CD14-positive monocyte (primary cell): ENCODE data around the gene TMEM54. TPM values are rescaled to one million over a fixed set of nuclear protein-coding genes. Genes with fewer than 3 reads are reported as not detected.

Experiments
- DNase-seq, 3 donors: peaks; one replicate each; pipeline ENCODE4 v3.0.0-alpha.2; 2011 to 2022
- H2AFZ ChIP-seq: 2 replicates; pipeline ENCODE4 v1.6.0; 2012; ENCODE audit warnings: mild to moderate bottlenecking, low read depth, low read length, inconsistent platforms; ENCODE audit not compliant: insufficient read depth, poor library complexity, severe bottlenecking
- H3K27ac ChIP-seq, 2 donors: 1 replicate in 1 of 2; 2 replicates in 1 of 2; pipeline ENCODE4 v1.5.1; 2012 to 2013; ENCODE audit warnings: low read length in 2 of 2, control low read depth in 1 of 2, inconsistent platforms in 1 of 2, low read depth in 1 of 2, mild to moderate bottlenecking in 1 of 2
- H3K27me3 ChIP-seq, 2 donors: one replicate each; pipeline versions ENCODE4 v1.6.0 to v1.6.1; 2011 to 2013; ENCODE audit warnings: low read length in 2 of 2; ENCODE audit not compliant: control insufficient read depth in 2 of 2, insufficient read depth in 2 of 2
- H3K36me3 ChIP-seq, 2 donors: replicated peaks in 1 of 2; 1 replicate in 1 of 2; 2 replicates in 1 of 2; pipeline versions ENCODE4 v1.5.1 to v1.6.1; 2012 to 2013; ENCODE audit warnings: low read length in 2 of 2, control low read depth in 1 of 2, inconsistent platforms in 1 of 2, mild to moderate bottlenecking in 1 of 2; ENCODE audit not compliant: insufficient read depth in 2 of 2, control insufficient read depth in 1 of 2
- H3K4me1 ChIP-seq, 2 donors: 1 replicate in 1 of 2; 2 replicates in 1 of 2; pipeline versions ENCODE4 v1.5.1 to v1.6.1; 2012 to 2013; ENCODE audit warnings: low read length in 2 of 2, control low read depth in 1 of 2, inconsistent platforms in 1 of 2, mild to moderate bottlenecking in 1 of 2, moderate library complexity in 1 of 2; ENCODE audit not compliant: insufficient read depth in 2 of 2, control insufficient read depth in 1 of 2
- H3K4me2 ChIP-seq: replicated peaks from 2 replicates; pipeline ENCODE3; 2012; ENCODE audit warnings: low read length, moderate library complexity, mild to moderate bottlenecking; ENCODE audit not compliant: poor library complexity, severe bottlenecking; ENCODE audit errors: extremely low read depth
- H3K4me3 ChIP-seq, 3 experiments: fragments of 200-600 bp in 1 of 3; sonication (generic) in 1 of 3; replicated peaks in 1 of 3; 1 replicate in 2 of 3; 2 replicates in 1 of 3; pipeline ENCODE4 v1.5.1; 2011 to 2013; ENCODE audit warnings: low read length in 3 of 3, mild to moderate bottlenecking in 3 of 3, control low read depth in 2 of 3, low read depth in 2 of 3, inconsistent platforms in 1 of 3, moderate library complexity in 1 of 3
- H3K79me2 ChIP-seq: 2 replicates; pipeline ENCODE4 v1.6.0; 2012; ENCODE audit warnings: mild to moderate bottlenecking, control low read depth, inconsistent platforms, low read length, moderate library complexity; ENCODE audit not compliant: insufficient read depth
- H3K9ac ChIP-seq: 2 replicates; pipeline ENCODE4 v1.6.0; 2017; ENCODE audit warnings: low read length, mild to moderate bottlenecking; ENCODE audit not compliant: insufficient read depth, poor library complexity, severe bottlenecking
- H3K9me3 ChIP-seq, 2 donors: replicated peaks in 1 of 2; 1 replicate in 1 of 2; 2 replicates in 1 of 2; pipeline versions ENCODE4 v1.5.1 to v1.6.1; 2012 to 2013; ENCODE audit warnings: low read length in 2 of 2, control low read depth in 1 of 2; ENCODE audit not compliant: control insufficient read depth in 1 of 2, insufficient read depth in 1 of 2
- H4K20me1 ChIP-seq: 2 replicates; pipeline ENCODE4 v1.6.0; 2012; ENCODE audit warnings: mild to moderate bottlenecking, low read length, control low read depth, moderate library complexity; ENCODE audit not compliant: insufficient read depth
- H3K27ac Mint-ChIP-seq, 7 donors: one replicate each; pipeline ENCODE4 v1.8.0; 2020; ENCODE audit warnings: mild to moderate bottlenecking in 7 of 7, mixed read lengths in 7 of 7, moderate library complexity in 6 of 7, inconsistent platforms in 2 of 7
- H3K27me3 Mint-ChIP-seq, 3 donors: one replicate each; pipeline ENCODE4 v1.8.0; 2021 to 2022; ENCODE audit warnings: low read depth in 3 of 3, mild to moderate bottlenecking in 3 of 3, mixed read lengths in 3 of 3, moderate library complexity in 3 of 3, inconsistent platforms in 1 of 3
- H3K36me3 Mint-ChIP-seq, 2 donors: one replicate each; pipeline ENCODE4 v1.8.0; 2020; ENCODE audit warnings: mixed read lengths in 2 of 2, inconsistent platforms in 1 of 2, mild to moderate bottlenecking in 1 of 2
- H3K4me1 Mint-ChIP-seq: one replicate; pipeline ENCODE4 v1.8.0; 2020; ENCODE audit warnings: mild to moderate bottlenecking, mixed read lengths
- H3K4me3 Mint-ChIP-seq, 2 donors: one replicate each; pipeline ENCODE4 v1.8.0; 2020; ENCODE audit warnings: mild to moderate bottlenecking in 2 of 2, mixed read lengths in 2 of 2, moderate library complexity in 1 of 2
- H3K9me3 Mint-ChIP-seq, 7 donors: one replicate each; pipeline ENCODE4 v1.8.0; 2020 to 2022; ENCODE audit warnings: mixed read lengths in 7 of 7, mild to moderate bottlenecking in 6 of 7, moderate library complexity in 6 of 7, inconsistent platforms in 2 of 7
- CTCF ChIP-seq: fragments of 200-600 bp; IDR thresholded peaks from one replicate; pipeline ENCODE4 v1.8.0; 2022; ENCODE audit warnings: antibody characterized with exemption, mild to moderate bottlenecking
- WGBS: methylation state at CpG from one replicate; pipeline ENCODE4 v1.1.5; 2013; ENCODE audit warnings: missing lambda C conversion rate; ENCODE audit not compliant: insufficient coverage; 5-methylcytosine and 5-hydroxymethylcytosine counted together
- intact Hi-C, 2 donors: fragments of 100-400 bp; cut with micrococcal nuclease; formaldehyde crosslinking; loops; one replicate each; pipeline versions ENCODE4 v1.15.0 to v1.15.1; 2023
- polyA plus RNA-seq, 3 donors: library from polyadenylated mRNA; depleted of rRNA in 1 of 3; unstranded in 2 of 3; stranded (reverse) in 1 of 3; fragments of 300-500 nt in 2 of 3; fragments of >200 nt in 1 of 3; fragmentation: Illumina TruSeq in 2 of 3; gene quantifications; 1 replicate in 2 of 3; 2 replicates in 1 of 3; pipeline ENCODE4 v1.2.3, GENCODE V29; 2012 to 2021

The TMEM54 gene
- polyA plus RNA-seq, 3 donors = 0.08 TPM; not detected in 2

GRCh38 chr1:32868085-32868484, 33.1 kb downstream of the TMEM54 start:
- Mint-ChIP-seq H3K4me3 (no peak overlapping the region), H3K36me3 (peaks cover 21 to 35% of the 10 kb centered on the region in 2 donors), H3K27ac (no peak overlapping the region), H3K4me1 (peaks cover 10% of the 10 kb centered on the region), H3K9me3 (peaks cover 0 to 7% (median 2%) of the 10 kb centered on the region in 7 donors), H3K27me3 (peaks cover 37 to 40% (median 40%) of the 10 kb centered on the region in 3 donors)
- WGBS = 95% methylated on average over 10 of the region's 13 CpGs
- no peak overlapping the region for H3K27ac ChIP-seq
- no peaks in the 10 kb centered on the region for H3K4me1 ChIP-seq
- peaks cover 23 to 35% of the 10 kb centered on the region in 2 donors for H3K27me3 ChIP-seq
- intact Hi-C loops = no loop called here
- no peak overlapping the region for H2AFZ ChIP-seq
- no peak for TF ChIP-seq CTCF
- H3K79me2 ChIP-seq = no peaks in the 10 kb centered on the region
- no peak overlapping the region for H3K4me3 ChIP-seq
- peaks cover 6 to 11% of the 10 kb centered on the region in 2 donors for H3K36me3 ChIP-seq
- no peaks in the 10 kb centered on the region for H3K9me3 ChIP-seq
- H3K4me2 ChIP-seq = no peak overlapping the region
- DNase-seq = no peak
- no peaks in the 10 kb centered on the region for H4K20me1 ChIP-seq
- H3K9ac ChIP-seq = no peak overlapping the region

- no peak overlapping the region for H3K27ac Mint-ChIP-seq
Observed at GRCh38 chr1:32867671-32868070, 33.5 kb downstream of the TMEM54 start.

More at GRCh38 chr1:32867671-32868070, 33.5 kb downstream of the TMEM54 start:
- Histone ChIP-seq H4K20me1 (no peaks in the 10 kb centered on the region), H2AFZ (no peak overlapping the region), H3K27me3 (peaks cover 23 to 32% of the 10 kb centered on the region in 2 donors), H3K9me3 (no peaks in the 10 kb centered on the region), H3K9ac (no peak overlapping the region), H3K4me2 (no peak overlapping the region), H3K79me2 (no peaks in the 10 kb centered on the region), H3K4me1 (no peaks in the 10 kb centered on the region), H3K27ac (no peak overlapping the region), H3K4me3 (no peak overlapping the region), H3K36me3 (peaks cover 6 to 15% of the 10 kb centered on the region in 2 donors)
- Mint-ChIP-seq H3K36me3 (peaks cover 26 to 39% of the 10 kb centered on the region in 2 donors), H3K9me3 (peaks cover 0 to 7% (median 1%) of the 10 kb centered on the region in 7 donors), H3K4me3 (no peak overlapping the region), H3K27me3 (peaks cover 33 to 37% (median 36%) of the 10 kb centered on the region in 3 donors), H3K4me1 (peaks cover 10% of the 10 kb centered on the region)
- 87% methylated on average over 4 of the region's 7 CpGs for WGBS
- intact Hi-C loops = no loop called here
- no peak for DNase-seq
- TF ChIP-seq CTCF = no peak
